Measurements from ENCODE around the gene CASKIN2.

CASKIN2 gene

GRCh38 chr17:75459590-75460267 lies 55.6 kb downstream of the CASKIN2 start:
- Histone ChIP-seq H2AFZ (ENCODE audit: insufficient read depth, low read length, poor library complexity) (no peak overlapping the region), H4K12ac (ENCODE audit: low read depth, low read length) (no peak overlapping the region), H2BK120ac (ENCODE audit: insufficient read depth, low read length, poor library complexity) (no peak overlapping the region), H2BK5ac (ENCODE audit: low read depth, low read length, poor library complexity) (no peak overlapping the region), H3K27me3 (ENCODE audit: insufficient read depth, low read length) (no peaks in the 10 kb centered on the region), H3K27ac (ENCODE audit: low read depth, low read length) (peak overlapping the region; percentile 57), H4K8ac (ENCODE audit: low read depth, low read length) (no peak overlapping the region), H2AK5ac (ENCODE audit: low read length) (no peak overlapping the region), H4K91ac (ENCODE audit: low read depth, low read length) (no peak overlapping the region), H2BK12ac (ENCODE audit: low read length) (no peak overlapping the region), H3K14ac (ENCODE audit: low read length) (no peak overlapping the region), H3K4me2 (ENCODE audit: low read length) (peak overlapping the region; percentile 2), H3K9me3 (ENCODE audit: insufficient read depth, low read depth, low read length) (no peaks in the 10 kb centered on the region), H3K4me1 (ENCODE audit: control insufficient read depth in 1 of 2, insufficient read depth in 2 of 2, low read length in 2 of 2) (peaks cover 3 to 12% of the 10 kb centered on the region in 2 experiments), H3K79me2 (ENCODE audit: control insufficient read depth, insufficient read depth, low read length, poor library complexity) (peaks cover 6% of the 10 kb centered on the region), H3K4ac (ENCODE audit: low read depth, low read length) (no peak overlapping the region), H3K79me1 (ENCODE audit: low read length) (peaks cover 14% of the 10 kb centered on the region), H3K18ac (ENCODE audit: low read length) (no peak overlapping the region), H3K9ac (ENCODE audit: low read length) (no peak overlapping the region), H3K23ac (ENCODE audit: low read length) (no peak overlapping the region), H3K36me3 (ENCODE audit: control insufficient read depth in 1 of 2, insufficient read depth in 2 of 2, low read length in 2 of 2) (no peaks in the 10 kb centered on the region), H3K4me3 (ENCODE audit: low read depth, low read length) (no peak overlapping the region)
- peak; percentile 84 to 89 for DNase-seq
- no CpG with 5 or more reads among the region's 9 CpGs for WGBS (ENCODE audit: extremely low coverage, insufficient coverage, insufficient read length)

- H4K91ac ChIP-seq (ENCODE audit: low read depth, low read length) = peak overlapping the region; percentile 41
- peaks cover 14% of the 10 kb centered on the region for H3K79me1 ChIP-seq (ENCODE audit: low read length)
- H3K23ac ChIP-seq (ENCODE audit: low read length) = no peak overlapping the region
- no peaks in the 10 kb centered on the region for H3K27me3 ChIP-seq (ENCODE audit: insufficient read depth, low read length)
- H4K12ac ChIP-seq (ENCODE audit: low read depth, low read length) = peak overlapping the region; percentile 25
- no CpG with 5 or more reads among the region's 1 CpG for WGBS (ENCODE audit: extremely low coverage, insufficient coverage, insufficient read length)
- H3K9ac ChIP-seq (ENCODE audit: low read length) = peak overlapping the region; percentile 62
- peaks cover 6% of the 10 kb centered on the region for H3K79me2 ChIP-seq (ENCODE audit: control insufficient read depth, insufficient read depth, low read length, poor library complexity)
- peak overlapping the region; percentile 57 for H3K27ac ChIP-seq (ENCODE audit: low read depth, low read length)
- H2BK12ac ChIP-seq (ENCODE audit: low read length) = peak overlapping the region; percentile 32
- no peaks in the 10 kb centered on the region for H3K9me3 ChIP-seq (ENCODE audit: insufficient read depth, low read depth, low read length)
- no peak overlapping the region for H2BK120ac ChIP-seq (ENCODE audit: insufficient read depth, low read length, poor library complexity)
- DNase-seq = no peak
- no peak overlapping the region for H3K18ac ChIP-seq (ENCODE audit: low read length)
- no peak overlapping the region for H3K4me3 ChIP-seq (ENCODE audit: low read depth, low read length)
- no peak overlapping the region for H3K4ac ChIP-seq (ENCODE audit: low read depth, low read length)
- H3K4me1 ChIP-seq (ENCODE audit: control insufficient read depth in 1 of 2, insufficient read depth in 2 of 2, low read length in 2 of 2) = peaks cover 3 to 12% of the 10 kb centered on the region in 2 experiments
- no peak overlapping the region for H3K4me2 ChIP-seq (ENCODE audit: low read length)
- H2AK5ac ChIP-seq (ENCODE audit: low read length) = no peak overlapping the region
- H4K8ac ChIP-seq (ENCODE audit: low read depth, low read length) = no peak overlapping the region
- no peak overlapping the region for H2AFZ ChIP-seq (ENCODE audit: insufficient read depth, low read length, poor library complexity)
- H3K14ac ChIP-seq (ENCODE audit: low read length) = no peak overlapping the region
- H3K36me3 ChIP-seq (ENCODE audit: control insufficient read depth in 1 of 2, insufficient read depth in 2 of 2, low read length in 2 of 2) = no peaks in the 10 kb centered on the region
- peak overlapping the region; percentile 50 for H2BK5ac ChIP-seq (ENCODE audit: low read depth, low read length, poor library complexity)
These were observed 56.1 kb downstream of the CASKIN2 start for GRCh38 chr17:75459246-75459589.

GRCh38 chr17:75457047-75457654 lies 58.2 kb downstream of the CASKIN2 start:
- Histone ChIP-seq H3K79me2 (ENCODE audit: control insufficient read depth, insufficient read depth, low read length, poor library complexity) (peaks cover 6% of the 10 kb centered on the region), H3K4me2 (ENCODE audit: low read length) (peak overlapping the region; percentile 92), H4K12ac (ENCODE audit: low read depth, low read length) (peak overlapping the region; percentile 78), H4K8ac (ENCODE audit: low read depth, low read length) (peak overlapping the region; percentile 93), H2AK5ac (ENCODE audit: low read length) (no peak overlapping the region), H3K23ac (ENCODE audit: low read length) (no peak overlapping the region), H3K27me3 (ENCODE audit: insufficient read depth, low read length) (no peaks in the 10 kb centered on the region), H2BK5ac (ENCODE audit: low read depth, low read length, poor library complexity) (peak overlapping the region; percentile 65), H4K91ac (ENCODE audit: low read depth, low read length) (peak overlapping the region; percentile 96), H3K18ac (ENCODE audit: low read length) (peak overlapping the region; percentile 81), H3K79me1 (ENCODE audit: low read length) (peaks cover 14% of the 10 kb centered on the region), H3K4ac (ENCODE audit: low read depth, low read length) (peak overlapping the region; percentile 49), H3K14ac (ENCODE audit: low read length) (peak overlapping the region; percentile 85), H3K9ac (ENCODE audit: low read length) (peak overlapping the region; percentile 97), H2BK120ac (ENCODE audit: insufficient read depth, low read length, poor library complexity) (peak overlapping the region; percentile 87), H2BK12ac (ENCODE audit: low read length) (no peak overlapping the region), H3K36me3 (ENCODE audit: control insufficient read depth in 1 of 2, insufficient read depth in 2 of 2, low read length in 2 of 2) (no peaks in the 10 kb centered on the region), H3K4me3 (ENCODE audit: low read depth, low read length) (peak overlapping the region; percentile 87), H3K9me3 (ENCODE audit: insufficient read depth, low read depth, low read length) (no peaks in the 10 kb centered on the region), H3K27ac (ENCODE audit: low read depth, low read length) (peak overlapping the region; percentile 31), H2AFZ (ENCODE audit: insufficient read depth, low read length, poor library complexity) (peak overlapping the region; percentile 38), H3K4me1 (ENCODE audit: control insufficient read depth in 1 of 2, insufficient read depth in 2 of 2, low read length in 2 of 2) (peaks cover 3 to 15% of the 10 kb centered on the region in 2 experiments)
- WGBS (ENCODE audit: extremely low coverage, insufficient coverage, insufficient read length) = no CpG with 5 or more reads among the region's 38 CpGs
- peak in 1 of 2 donors; percentile 43 for DNase-seq

- Histone ChIP-seq H3K9me3 (ENCODE audit: insufficient read depth, low read depth, low read length) (no peaks in the 10 kb centered on the region), H3K79me1 (ENCODE audit: low read length) (peaks cover 14% of the 10 kb centered on the region), H4K12ac (ENCODE audit: low read depth, low read length) (peak within 1 kb of the TSS; percentile 78), H4K91ac (ENCODE audit: low read depth, low read length) (peak within 1 kb of the TSS; percentile 96), H3K4ac (ENCODE audit: low read depth, low read length) (peak within 1 kb of the TSS; percentile 49), H3K4me3 (ENCODE audit: low read depth, low read length) (peak within 1 kb of the TSS; percentile 87), H3K27me3 (ENCODE audit: insufficient read depth, low read length) (no peaks in the 10 kb centered on the region), H3K27ac (ENCODE audit: low read depth, low read length) (peak within 1 kb of the TSS; percentile 59), H2AK5ac (ENCODE audit: low read length) (peak within 1 kb of the TSS; percentile 58), H3K36me3 (ENCODE audit: control insufficient read depth in 1 of 2, insufficient read depth in 2 of 2, low read length in 2 of 2) (no peaks in the 10 kb centered on the region), H3K79me2 (ENCODE audit: control insufficient read depth, insufficient read depth, low read length, poor library complexity) (peaks cover 6% of the 10 kb centered on the region), H3K4me1 (ENCODE audit: control insufficient read depth in 1 of 2, insufficient read depth in 2 of 2, low read length in 2 of 2) (peaks cover 3 to 15% of the 10 kb centered on the region in 2 experiments), H3K14ac (ENCODE audit: low read length) (peak within 1 kb of the TSS; percentile 85), H2BK5ac (ENCODE audit: low read depth, low read length, poor library complexity) (peak within 1 kb of the TSS; percentile 65), H2BK120ac (ENCODE audit: insufficient read depth, low read length, poor library complexity) (peak within 1 kb of the TSS; percentile 87), H2BK12ac (ENCODE audit: low read length) (no peak within 1 kb of the TSS), H3K18ac (ENCODE audit: low read length) (peak within 1 kb of the TSS; percentile 81), H3K23ac (ENCODE audit: low read length) (no peak within 1 kb of the TSS), H4K8ac (ENCODE audit: low read depth, low read length) (peak within 1 kb of the TSS; percentile 93), H2AFZ (ENCODE audit: insufficient read depth, low read length, poor library complexity) (peak within 1 kb of the TSS; percentile 89), H3K4me2 (ENCODE audit: low read length) (peak within 1 kb of the TSS; percentile 92), H3K9ac (ENCODE audit: low read length) (peak within 1 kb of the TSS; percentile 97)
- WGBS (ENCODE audit: extremely low coverage, insufficient coverage, insufficient read length) = no CpG with 5 or more reads among the region's 33 CpGs
- peak; percentile 97 to 99 for DNase-seq
These were observed 58.8 kb downstream of the CASKIN2 start, which contains the start of gene TMEM94 for GRCh38 chr17:75456417-75457046. TMEM94 (plus strand) TSS chr17:75456635; CDS start chr17:75471906, 15,271 bp downstream.
